ENCODE data around the gene SCARB1.

The SCARB1 gene

DNA sequence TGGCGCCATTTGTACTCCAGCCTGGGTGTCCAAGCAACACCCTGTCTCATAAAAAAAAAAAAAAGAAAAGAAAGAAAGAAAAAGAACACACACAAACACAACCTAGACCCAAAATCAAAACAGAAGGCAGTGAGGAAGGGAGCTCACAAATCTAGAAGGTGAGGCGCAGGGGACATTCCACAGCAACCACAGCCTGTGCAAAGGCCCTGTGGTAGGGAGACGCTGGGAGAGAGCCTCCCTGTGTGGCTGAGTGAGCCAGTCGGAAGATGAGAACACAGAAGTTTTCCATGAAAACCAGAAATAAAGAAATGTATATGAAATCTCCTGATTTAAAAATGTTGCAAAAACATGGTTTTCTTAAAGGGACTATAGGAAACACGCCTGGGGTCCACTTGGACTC, 44.6 kb downstream of the SCARB1 start:
- DNase-seq = no peak

DNA sequence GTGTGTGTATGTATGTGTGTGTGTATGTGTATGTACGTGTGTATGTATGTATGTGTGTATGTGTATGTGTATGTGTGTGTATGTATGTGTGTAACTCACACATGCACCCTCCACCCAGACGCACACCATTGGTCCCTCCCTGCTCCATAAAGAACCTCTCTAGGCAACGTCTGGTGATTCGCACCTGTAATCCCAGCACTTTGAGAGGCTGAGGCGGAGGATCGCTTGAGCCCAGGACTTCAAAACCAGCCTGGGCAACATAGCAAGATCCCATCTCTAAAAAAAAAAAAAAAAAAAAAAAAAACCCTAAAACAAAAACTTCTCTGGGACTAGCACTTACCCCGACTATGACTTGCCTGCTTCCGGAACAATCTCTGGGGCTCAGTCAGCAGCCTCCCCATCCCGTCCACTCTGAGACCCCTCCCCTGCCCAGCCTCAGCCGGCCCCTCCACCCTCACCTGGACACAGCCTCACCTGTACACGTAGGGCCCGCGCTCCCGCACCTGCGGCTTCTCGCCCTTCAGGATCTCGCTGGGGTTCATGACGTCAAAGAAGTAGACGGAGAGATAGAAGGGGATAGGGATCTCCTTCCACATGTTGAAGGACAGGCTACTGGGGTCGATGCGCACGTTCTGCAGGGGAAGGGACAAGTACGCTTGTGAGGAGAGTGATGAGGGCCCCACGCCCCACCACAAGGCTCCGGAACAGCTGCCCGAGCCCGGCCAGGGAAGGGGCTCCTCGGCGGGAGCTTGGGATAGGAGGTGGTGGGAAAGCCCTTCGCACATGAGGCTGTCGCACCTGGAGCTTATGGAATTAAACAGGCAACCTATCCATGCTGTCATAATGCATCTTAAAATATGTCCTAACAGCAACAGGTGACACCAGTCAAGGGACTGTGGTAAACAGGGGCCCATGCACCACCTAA, 46.3 kb downstream of the SCARB1 start:
- no peak for DNase-seq

DNA sequence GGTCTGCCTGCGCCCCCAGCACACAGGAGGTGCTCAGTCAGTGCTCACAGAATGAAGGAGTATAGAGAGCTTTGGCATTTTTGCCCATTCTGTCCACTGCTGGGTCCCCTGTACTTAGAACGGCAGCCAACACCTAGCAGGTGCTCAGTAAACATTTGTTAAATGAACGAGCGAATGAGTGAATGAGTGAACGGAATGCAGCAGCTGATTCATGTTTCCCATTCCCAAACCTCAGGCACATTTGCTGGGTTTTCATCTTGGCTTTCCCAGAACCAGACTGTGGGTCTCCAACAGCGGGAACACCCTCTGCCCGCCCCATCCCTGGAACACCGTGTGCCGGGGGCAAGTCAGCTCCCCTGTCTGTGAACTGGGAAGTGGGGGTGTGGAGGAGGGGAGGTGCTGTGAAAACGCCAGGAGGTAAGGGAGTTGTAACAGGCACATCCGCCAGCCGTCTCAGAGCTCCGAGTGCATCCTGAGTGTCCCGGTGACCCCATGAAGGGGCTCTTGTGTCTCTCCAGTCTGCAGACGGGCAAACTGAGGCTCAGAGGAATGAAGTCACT, 47.3 kb downstream of the SCARB1 start:
- no peak for DNase-seq

DNA sequence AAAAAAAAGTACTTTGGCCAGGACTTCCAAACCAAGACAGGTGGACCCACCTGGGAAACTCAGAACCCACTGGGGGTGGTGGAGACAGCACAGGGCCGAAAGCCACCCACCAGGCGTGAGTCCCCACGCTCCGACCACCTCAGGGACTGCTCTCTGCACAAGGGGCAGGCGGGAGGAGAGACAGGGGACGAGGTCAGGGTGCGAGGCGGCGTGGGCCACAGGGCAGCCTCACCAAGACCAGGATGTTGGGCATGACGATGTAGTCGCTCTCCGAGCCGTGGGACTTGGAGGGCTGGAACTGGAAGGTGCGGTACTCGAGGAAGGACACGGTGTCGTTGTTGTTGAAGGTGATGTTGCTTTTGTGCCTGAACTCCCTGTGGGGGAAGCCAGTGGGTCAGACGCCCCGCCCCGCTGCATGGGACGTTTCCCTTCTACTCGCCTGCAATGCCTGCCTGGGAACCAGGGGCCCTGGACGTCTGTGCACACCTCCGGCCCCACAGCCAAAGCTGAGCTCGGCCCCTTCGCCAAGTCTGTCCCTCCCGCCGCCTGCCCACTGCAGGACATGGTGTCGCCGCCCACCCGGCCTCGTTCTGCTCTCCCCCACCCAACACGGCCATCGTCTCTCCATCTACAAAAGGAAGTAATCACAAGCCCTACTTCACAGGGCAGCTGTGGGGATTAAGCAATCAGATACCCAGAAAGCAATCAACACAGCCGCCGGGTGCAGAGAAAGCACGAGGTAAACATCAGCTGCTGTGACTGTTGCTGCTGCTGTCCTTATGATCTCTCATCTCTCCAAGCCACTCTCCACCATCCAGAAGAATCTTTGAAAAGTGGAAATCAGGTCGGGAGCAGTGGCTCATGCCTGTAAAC, 48.7 kb downstream of the SCARB1 start:
- no peak for DNase-seq

DNA sequence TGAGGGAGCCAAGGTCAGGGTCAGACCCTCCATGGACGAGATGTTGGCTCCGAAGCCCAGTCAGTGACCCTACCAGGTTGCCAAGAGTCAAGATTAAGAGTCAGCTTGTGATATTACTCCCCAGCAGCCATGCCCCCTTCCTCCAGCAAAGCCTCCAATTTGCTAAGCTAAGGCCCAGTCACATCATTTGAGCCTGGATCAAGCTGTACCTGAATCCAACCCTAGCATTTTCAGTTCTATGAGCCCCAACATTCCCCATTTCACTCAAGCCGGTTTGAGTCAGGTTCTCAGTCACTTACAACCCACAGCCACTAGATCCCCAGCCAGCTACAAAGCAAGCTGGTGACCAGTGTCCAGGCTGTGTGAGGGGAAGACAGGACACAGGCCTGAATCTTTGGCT, 49.9 kb downstream of the SCARB1 start:
- no peak for DNase-seq

DNA sequence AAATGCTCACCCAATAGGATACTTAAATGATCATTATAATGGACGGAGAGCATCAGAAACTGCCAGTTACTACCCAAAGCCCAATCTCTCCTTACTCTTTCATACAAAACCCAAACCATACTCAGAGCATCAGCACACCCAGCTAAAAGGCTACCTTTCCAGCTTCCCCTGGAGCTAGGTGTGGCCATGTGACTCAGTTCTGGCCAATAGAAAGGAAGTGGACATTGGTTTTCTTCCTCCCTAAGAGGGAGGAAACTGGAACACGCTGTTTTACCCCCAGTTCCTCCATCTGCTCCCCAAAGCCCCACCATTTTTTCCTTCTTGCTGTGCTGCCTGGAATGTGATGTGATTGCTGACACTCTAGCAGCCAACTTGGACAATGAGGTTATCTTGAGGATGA, 50.7 kb downstream of the SCARB1 start:
- no peak for DNase-seq

DNA sequence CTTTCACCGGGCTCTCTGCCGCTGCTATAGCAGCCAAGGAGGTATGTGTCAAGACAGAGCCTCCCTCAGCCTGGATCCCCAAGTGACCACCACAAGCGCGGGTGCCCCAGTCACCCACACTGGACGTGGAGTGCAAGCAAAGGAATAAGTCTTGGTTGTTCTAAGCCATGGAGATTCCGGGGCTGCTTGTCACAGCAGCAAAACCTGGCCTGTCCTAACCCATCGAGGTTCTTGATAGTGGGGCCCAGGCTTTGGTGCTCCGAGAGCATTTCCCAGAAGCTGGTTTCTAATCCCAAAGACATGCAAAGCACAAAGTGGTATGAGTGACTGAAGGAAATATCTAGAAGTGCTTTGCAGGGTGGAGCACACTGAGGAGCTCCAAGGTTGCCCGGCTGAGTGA, 51.3 kb downstream of the SCARB1 start:
- DNase-seq = no peak

DNA sequence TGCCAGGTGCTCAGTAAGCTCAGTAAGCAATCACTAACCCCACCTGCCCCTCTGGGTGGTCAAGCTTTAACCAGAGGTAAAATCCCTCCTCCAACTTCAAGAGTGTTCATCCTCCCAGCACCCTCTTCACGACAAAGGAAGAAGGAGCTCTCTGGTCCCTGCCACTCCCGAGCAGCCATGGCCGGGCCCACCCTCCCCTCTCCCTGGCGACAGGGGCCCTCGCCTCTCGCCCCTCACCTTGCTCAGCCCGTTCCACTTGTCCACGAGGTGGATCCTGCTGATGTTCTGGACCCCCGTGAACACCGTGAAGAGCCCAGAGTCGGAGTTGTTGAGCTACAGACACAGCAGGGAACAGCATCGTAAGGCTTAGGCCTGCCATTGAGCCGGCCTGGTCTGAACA, 52.0 kb downstream of the SCARB1 start:
- DNase-seq = no peak

DNA sequence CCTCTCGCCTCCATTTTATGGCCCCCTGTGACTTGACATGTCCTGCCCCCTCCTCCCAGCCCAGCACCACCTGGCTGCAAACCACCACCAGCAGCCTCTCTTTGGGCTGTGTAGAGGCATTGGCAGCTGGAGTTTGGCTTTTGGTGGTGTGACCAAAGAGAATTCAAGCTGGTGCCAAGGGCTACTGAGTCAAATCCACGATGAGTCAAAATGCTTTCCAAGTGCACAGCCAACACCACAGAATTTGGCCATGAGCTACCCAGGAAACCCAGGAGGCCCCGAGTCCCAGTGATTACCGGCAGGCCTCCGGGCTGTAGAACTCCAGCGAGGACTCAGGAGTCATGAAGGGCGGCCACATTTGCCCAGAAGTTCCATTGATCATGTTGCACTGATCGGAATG, 53.8 kb downstream of the SCARB1 start:
- no peak for DNase-seq

DNA sequence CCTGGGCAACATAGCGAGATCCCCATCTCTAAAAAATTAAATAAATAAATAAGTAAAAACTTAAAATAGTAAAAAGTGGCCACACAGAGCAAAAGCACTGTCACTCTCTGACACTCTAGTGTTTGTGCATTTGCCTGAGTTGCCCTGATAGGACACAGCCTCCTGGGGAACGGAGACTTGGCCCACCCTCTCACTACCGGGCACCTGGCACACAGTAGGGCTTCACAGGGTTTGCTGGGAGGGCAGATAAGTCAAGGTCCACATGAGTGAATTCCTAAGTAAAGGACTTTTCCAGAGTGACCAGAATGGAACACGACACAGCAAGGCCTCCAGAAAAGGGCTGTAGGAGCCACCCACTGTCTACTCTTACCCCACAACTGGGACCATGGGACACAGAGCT, 54.3 kb downstream of the SCARB1 start:
- DNase-seq = no peak

DNA sequence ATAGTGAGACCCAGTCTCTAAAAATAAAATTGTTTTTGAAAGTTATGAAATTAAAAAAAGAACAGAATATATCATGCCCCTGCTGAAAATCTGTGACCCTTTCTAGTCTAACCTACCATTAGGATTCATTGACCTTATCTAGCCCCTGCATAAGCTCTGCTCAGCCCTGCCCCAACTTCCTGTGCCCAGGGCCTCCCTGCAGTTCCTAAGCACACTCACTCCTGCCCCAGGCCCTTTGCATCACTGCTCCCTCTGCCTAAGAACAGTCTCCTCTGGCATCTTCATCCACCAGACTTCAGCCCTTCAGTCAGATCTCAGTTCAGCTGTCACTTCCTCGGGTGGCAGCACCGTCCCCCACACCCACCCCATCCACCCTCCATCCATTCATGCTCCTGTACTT, 55.4 kb downstream of the SCARB1 start:
- no peak for DNase-seq

DNA sequence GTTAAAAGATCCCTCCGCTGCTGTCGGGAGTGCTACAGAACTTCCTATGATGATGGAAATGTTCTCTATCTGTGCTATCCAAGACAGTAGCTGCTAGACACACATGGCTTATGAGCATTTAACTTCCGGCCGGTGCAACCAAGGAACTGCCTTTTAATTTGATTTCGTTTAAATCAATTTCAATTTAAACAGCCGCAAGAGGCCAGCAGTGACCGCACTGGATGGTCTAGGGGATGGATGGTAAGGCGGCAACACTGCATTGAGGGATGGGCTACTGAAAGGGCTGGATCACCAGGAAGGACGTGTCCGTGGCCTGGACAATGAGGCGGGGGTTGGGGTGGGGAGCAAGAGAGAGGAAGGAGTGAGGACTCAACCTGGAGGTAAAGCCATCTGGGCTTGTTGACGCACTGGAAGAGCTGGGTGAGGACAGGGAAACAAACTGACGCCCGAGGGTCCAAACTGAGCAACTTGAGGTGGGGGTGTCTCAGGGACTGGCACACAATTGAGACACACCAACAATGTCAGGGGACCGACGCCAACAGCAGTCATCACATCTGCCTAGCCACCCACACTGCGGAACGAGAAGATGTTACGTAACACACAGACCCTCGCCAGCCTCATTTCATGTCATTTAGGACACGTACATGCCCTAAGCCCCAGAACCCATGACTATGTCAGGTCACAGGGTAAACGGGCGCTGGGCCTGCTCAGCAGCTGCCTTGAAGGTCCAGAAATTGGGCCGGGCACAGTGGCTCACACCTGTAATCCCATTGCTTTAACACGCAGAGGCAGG, 57.6 kb downstream of the SCARB1 start:
- no peak for DNase-seq

DNA sequence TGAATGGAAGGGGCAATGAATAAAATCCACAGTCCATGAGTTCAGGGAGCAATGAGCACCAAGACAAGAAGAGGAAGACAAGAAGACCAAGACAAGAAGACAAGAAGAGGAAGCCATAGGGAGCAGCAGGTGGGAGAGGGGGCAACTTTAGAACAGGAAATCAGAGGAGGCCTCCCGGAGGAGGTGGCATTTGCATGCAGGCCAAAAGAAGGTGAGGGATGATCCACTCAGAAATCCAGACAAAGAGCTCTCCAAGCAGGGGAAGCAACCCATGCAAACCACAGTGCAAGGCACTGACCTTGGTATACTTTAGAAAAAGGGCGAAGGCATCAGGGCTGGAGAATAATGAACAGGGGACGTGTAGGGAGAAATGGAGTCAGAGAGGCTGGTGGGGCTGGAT, 58.6 kb downstream of the SCARB1 start:
- no peak for DNase-seq

DNA sequence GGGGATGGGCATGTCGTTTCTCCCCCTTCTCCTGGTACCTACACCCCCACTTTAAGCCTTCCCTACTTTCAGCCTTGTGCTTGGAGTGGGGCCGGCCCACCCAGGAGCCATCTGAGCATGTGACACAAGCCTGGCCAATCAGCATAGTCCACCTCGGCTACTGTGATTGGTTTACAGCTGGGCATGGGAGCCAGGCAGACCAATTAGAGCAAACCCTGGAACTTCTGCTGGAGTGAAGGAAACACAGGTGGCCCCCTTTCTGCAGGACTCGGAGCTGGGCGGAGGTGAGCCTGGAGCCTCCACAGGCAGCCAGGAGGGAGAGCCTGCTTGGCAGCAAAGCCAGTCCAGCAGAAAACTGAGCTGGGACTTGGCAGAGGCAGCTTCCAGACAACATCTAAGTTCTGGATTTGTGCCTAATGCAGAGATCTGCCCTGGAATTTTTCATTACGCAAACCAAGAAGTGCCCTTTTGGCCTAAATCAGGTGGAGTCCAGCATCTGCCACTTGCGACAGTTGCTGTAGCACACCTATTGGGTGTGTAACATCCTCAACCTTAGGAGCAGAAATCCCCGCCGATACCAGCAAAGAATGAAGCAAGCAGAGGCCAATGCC, 59.5 kb downstream of the SCARB1 start:
- DNase-seq = no peak

DNA sequence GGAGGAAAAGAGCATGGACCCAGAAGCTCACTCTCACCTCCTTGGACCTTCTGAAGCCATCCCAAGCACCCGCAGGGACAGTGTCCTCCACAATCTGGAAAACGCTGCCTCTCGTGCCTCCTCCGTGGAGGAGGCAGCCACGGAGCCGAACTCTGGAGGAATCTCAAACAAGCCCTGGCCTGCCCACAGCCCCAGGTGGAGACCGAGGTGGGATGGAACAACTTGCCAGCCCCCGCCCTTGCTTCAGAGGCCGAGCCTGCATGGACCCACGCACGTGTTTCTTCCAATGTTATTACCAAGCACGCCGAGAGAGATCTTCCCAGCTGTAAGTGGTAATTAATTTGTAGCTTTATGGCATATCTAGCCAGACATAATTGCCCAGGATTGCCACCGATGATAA, 61.3 kb downstream of the SCARB1 start:
- no peak for DNase-seq

DNA sequence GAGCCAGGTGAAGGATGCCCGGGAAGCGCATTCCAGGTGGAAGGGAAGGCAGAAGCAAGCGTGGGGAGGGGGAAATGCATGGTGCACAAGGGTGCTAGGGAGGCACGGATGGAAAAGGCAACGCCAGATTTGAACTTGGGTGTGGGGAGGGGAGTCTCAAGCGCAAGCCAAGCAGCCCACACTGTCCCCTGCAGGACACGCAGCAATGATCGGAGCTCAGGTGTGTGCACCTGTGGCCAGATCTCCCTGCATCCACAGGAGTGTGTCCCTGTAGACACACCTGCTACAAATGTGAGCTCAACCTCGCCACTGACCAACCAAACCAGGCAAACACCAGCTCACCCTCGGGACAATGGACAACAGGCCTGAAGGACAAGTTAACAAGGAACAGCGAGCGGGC, 63.2 kb downstream of the SCARB1 start:
- DNase-seq = no peak

DNA sequence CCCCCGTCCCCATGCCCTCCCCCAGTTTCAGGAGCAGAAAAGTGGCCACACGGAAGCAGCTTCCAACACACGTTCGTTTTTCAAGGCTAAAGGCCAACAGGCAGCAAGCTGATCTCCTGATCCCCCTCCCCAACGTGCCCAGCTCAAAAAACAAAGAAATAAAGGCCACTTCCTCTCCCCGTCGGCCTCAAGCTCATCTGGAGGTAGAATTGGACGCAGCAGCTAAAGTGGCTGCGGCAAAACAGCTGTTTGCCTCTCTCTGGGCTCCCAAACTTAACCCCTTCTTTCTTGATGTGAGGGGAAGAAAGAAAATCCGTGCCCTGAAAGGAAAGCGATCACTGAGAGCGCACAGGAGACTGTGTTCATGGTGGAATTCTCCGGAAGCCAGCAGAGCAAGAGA, 66.3 kb downstream of the SCARB1 start:
- no peak for DNase-seq

DNA sequence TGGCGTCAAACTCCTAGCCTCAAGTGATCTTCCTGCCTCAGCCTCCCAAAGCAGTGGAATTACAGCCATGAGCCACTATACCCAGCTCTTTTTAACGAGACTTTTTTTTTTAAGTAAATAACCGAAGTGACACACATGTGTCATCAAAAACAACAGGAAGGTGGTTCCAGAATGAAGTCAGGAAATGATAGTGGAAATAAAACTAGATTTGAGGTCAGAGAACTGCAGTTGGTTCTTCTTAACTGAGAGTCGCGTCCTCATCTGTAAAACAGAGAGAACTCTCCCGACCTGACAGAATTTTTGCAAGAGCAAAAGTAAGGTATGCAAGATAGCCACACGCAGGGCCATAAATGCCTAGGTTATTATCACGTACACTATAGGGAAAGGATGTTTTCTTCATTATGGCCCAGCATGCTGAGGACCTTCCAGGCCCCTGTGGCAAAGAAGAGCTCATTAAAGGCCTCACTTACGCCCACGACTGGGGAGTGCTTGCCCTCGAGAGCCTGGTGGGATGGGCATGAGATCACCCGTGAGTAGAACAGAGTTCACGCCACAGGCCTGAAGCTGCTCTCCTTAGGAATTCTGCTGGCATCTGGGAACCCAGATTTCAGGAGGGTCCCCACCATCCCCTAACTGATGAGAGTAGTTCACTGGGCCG, 67.2 kb downstream of the SCARB1 start:
- DNase-seq = no peak

DNA sequence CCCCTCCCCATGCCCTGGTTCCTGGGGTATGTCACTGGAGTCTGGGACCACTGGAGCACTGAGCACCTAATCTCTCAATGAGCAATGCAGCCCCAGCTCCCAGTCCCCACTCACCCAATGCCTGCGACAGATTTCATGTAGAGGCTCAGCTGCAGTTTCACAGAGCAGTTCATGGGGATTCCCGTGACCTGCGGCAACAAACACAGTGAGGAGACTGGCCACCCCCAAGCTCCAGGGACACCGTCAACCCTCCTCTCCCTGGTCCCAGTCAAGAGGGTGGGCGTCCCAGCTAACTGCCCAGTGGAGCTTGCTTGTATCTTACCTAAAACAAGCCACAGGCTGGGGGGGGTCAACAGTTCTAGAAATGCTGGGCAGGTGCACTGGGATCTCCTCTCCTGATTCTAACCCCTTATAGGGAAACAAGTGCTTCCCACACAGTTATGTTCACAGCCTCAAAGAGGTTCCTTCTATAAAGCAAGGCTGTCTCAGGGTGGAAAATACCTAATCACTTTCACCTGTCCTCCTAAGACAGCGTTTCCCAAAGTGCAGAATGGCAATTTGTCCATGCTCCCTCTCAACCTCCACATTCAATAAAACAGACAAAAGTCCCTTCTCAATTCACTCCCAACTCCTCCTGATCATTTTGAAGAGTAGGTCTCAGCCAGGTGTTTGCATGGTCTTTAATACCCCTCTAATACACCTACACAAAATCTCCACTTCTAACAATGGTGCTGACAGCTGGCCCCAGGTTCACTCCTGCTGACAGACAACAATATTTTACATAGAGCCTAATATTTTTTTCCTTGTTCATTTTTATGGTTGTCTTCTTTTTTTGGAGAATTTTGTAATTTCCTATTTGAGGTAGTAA, 68.3 kb downstream of the SCARB1 start:
- DNase-seq = no peak

DNA sequence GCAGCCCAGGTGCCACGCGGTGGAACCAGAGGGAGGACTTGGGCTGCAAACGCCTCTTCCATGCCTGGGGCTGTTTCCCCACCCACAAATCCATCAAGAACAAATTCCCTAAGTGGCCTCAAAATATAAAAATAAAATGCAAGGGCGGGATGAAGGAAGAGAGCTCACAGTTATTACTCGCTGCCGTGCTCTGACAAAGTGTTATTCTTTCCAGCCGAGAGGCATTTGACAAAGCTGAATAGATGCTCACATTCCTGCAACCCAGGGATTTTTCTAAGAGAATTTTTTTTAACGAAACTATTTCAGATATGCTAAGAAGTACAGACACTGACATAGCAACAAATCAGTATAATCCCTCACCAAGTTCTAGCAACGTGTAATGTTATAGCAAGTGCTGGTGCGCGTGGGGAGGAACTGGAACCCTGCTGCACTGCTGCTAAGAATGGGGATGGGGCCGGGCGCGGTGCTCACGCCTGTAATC, 70.7 kb downstream of the SCARB1 start:
- no peak for DNase-seq

DNA sequence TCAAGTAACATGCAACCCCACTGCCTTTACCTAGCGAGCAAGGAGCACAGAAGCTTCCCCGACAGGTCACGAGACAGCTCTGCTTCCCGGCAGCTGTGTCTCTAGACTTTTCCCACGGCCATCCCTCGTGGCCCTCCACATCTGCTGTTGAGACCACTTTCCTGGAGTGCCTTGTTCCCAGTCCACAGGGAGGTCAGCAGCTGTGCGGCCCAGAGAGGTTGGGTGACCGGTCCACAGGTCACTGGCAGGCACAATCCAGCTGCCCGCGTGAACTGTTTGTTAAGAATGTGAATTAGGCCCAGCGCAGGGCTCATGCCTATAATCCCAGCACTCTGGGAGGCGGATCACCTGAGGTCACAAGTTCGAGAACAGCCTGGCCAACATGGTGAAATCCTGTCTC, 71.5 kb downstream of the SCARB1 start:
- DNase-seq = no peak

All from stimulated activated CD4-positive, alpha-beta T cell treated with anti-CD3 and anti-CD28 coated beads, Interleukin-1b, Interleukin-23, amount 100 ng/mL, for 48 hours (primary cell).